HG02938 (cell line): Measurements from ENCODE around the gene TNNC1.

ENCODE experiments used
- ATAC-seq: cut with Tn5 transposase; IDR thresholded peaks from one replicate; pipeline ENCODE4 v1.9.1; 2021; ENCODE audit warnings: mild to moderate bottlenecking, moderate library complexity; ENCODE audit not compliant: unreplicated experiment

The TNNC1 gene

GRCh38 chr3:52443791-52444687 lies 9.8 kb downstream of the TNNC1 start:
- no peak for ATAC-seq

- no peak for ATAC-seq
These were observed 10.6 kb downstream of the TNNC1 start for GRCh38 chr3:52443268-52443610.

- ATAC-seq = no peak
These were observed 11.2 kb downstream of the TNNC1 start for GRCh38 chr3:52442409-52443267.

GRCh38 chr3:52441772-52442332 lies 12.0 kb downstream of the TNNC1 start:
- ATAC-seq = no peak

GRCh38 chr3:52441091-52441771 lies 12.6 kb downstream of the TNNC1 start:
- ATAC-seq = no peak

GRCh38 chr3:52440671-52441070 lies 13.2 kb downstream of the TNNC1 start:
- no peak for ATAC-seq

GRCh38 chr3:52440249-52440551 lies 13.6 kb downstream of the TNNC1 start:
- no peak for ATAC-seq

- ATAC-seq = no peak
These were observed 14.2 kb downstream of the TNNC1 start for GRCh38 chr3:52439426-52440248.

- ATAC-seq = no peak
These were observed 15.0 kb downstream of the TNNC1 start for GRCh38 chr3:52438579-52439425.

- ATAC-seq = no peak
These were observed 15.8 kb downstream of the TNNC1 start for GRCh38 chr3:52438104-52438376.

- ATAC-seq = no peak
These were observed 16.3 kb downstream of the TNNC1 start for GRCh38 chr3:52437326-52438103.

- no peak for ATAC-seq
These were observed 17.2 kb downstream of the TNNC1 start for GRCh38 chr3:52436500-52437149.

GRCh38 chr3:52435246-52436101 lies 18.4 kb downstream of the TNNC1 start:
- no peak for ATAC-seq

- no peak for ATAC-seq
These were observed 19.2 kb downstream of the TNNC1 start for GRCh38 chr3:52434491-52435115.

- no peak for ATAC-seq
These were observed 19.8 kb downstream of the TNNC1 start for GRCh38 chr3:52433996-52434479.

GRCh38 chr3:52433328-52433995 lies 20.4 kb downstream of the TNNC1 start:
- no peak for ATAC-seq
